K562 (cell line): ENCODE data around the gene MYH9. TPM values are rescaled to one million over a fixed set of nuclear protein-coding genes. Genes with fewer than 3 reads are reported as not detected.

Experiments
- ATF4 ChIP-seq: fragments of 450-650 bp; formaldehyde crosslinking; IDR thresholded peaks from 2 replicates; pipeline ENCODE4 v1.4.0; 2022; ENCODE audit warnings: mild to moderate bottlenecking, moderate library complexity
- DIDO1 ChIP-seq: fragments of 450-650 bp; IDR thresholded peaks from 2 replicates; pipeline ENCODE4 v1.6.1; 2016; ENCODE audit warnings: low read depth, missing biosample characterization, missing genetic modification characterization
- E2F1 ChIP-seq: sonication (generic); formaldehyde crosslinking; IDR thresholded peaks from 2 replicates; pipeline ENCODE4 v1.8.1; 2023; ENCODE audit warnings: mild to moderate bottlenecking, missing genetic modification reagents, moderate library complexity
- FOXO4 ChIP-seq: fragments of 450-650 bp; formaldehyde crosslinking; IDR thresholded peaks from 2 replicates; pipeline ENCODE4 v1.4.0; 2020; ENCODE audit warnings: mild to moderate bottlenecking, moderate library complexity
- SMARCB1 ChIP-seq: IDR thresholded peaks from 2 replicates; pipeline ENCODE4 v1.6.1; 2011; ENCODE audit warnings: improper control_type of control experiment, low read depth; ENCODE audit not compliant: insufficient read length
- TAF9B ChIP-seq: fragments of 450-650 bp; IDR thresholded peaks from 2 replicates; pipeline ENCODE4 v1.6.1; 2018; ENCODE audit warnings: mild to moderate bottlenecking; ENCODE audit not compliant: partially characterized antibody
- THRAP3 ChIP-seq: fragments of 450-650 bp; IDR thresholded peaks from 2 replicates; pipeline ENCODE4 v1.6.1; 2016; ENCODE audit warnings: mild to moderate bottlenecking, inconsistent platforms, borderline replicate concordance
- ZBTB11 ChIP-seq, 3 experiments: fragments of 200-800 bp in 1 of 3; fragments of 250-450 bp in 1 of 3; fragments of 450-650 bp in 1 of 3; sonication (Bioruptor Pico) in 1 of 3; sonication (Bioruptor generic) in 1 of 3; formaldehyde crosslinking in 1 of 3; IDR thresholded peaks; 2 replicates each; pipeline versions ENCODE4 v1.6.1 to v1.8.0; 2016 to 2022; ENCODE audit warnings: mild to moderate bottlenecking in 2 of 3, missing genetic modification characterization in 2 of 3, missing compliant biosample characterization in 1 of 3, moderate library complexity in 1 of 3
- ZBTB12 ChIP-seq: fragments of 250-450 bp; sonication (Bioruptor Pico); IDR thresholded peaks from 2 replicates; pipeline ENCODE4 v1.4.0; 2020
- ZBTB43 ChIP-seq: sonication (generic); formaldehyde crosslinking; IDR thresholded peaks from 2 replicates; pipeline ENCODE4 v1.8.0; 2023; ENCODE audit warnings: mild to moderate bottlenecking, missing genetic modification reagents
- ZFP91 ChIP-seq: sonication (generic); formaldehyde crosslinking; IDR thresholded peaks from 2 replicates; pipeline ENCODE4 v1.8.0; 2022; ENCODE audit warnings: mild to moderate bottlenecking, missing genetic modification reagents
- polyA plus RNA-seq, 8 experiments: library from polyadenylated mRNA; depleted of rRNA in 4 of 8; stranded (reverse) in 5 of 8; unstranded in 3 of 8; fragments of >200 nt; fragmentation: Nextera tagmentation in 2 of 8; fragmentation: Illumina TruSeq in 1 of 8; extraction: Ambion mirVana in 2 of 8; extraction: Trizol in 1 of 8; gene quantifications; 2 replicates each; pipeline versions ENCODE4 v1.2.1 to v1.2.3, GENCODE V29; 2011 to 2014; ENCODE audit warnings: inconsistent platforms in 1 of 8, missing spikeins in 1 of 8
- total RNA-seq, 7 experiments: library from RNA; depleted of rRNA in 6 of 7; stranded (reverse); fragments of >200 nt in 6 of 7; fragmentation: Illumina TruSeq in 2 of 7; extraction: Trizol in 2 of 7; gene quantifications; 2 replicates each; pipeline versions ENCODE4 v1.2.1 to v1.2.3, GENCODE V29; 2011 to 2021; ENCODE audit warnings: low replicate concordance in 1 of 7

Gene MYH9
- total and polyA plus RNA-seq, 9 of the 15 experiments (the other 6 are each of a cell fraction or from before 2014, with no cell fraction given), result 0.71 to 111 (median 24.6) TPM

GRCh38 chr22:36425977-36426523 is 38.3 kb upstream of the MYH9 start (continued):
- TF ChIP-seq ZBTB11 (CRISPR knock-in tag; IDR thresholded peaks at IDR 0.05) (no peak), TAF9B (peak; percentile 56), ZBTB43 (CRISPR knock-in tag) (no peak), DIDO1 (tag) (no peak), E2F1 (no peak), ZFP91 (CRISPR knock-in tag) (no peak), SMARCB1 (no peak), FOXO4 (no peak), THRAP3 (0 out of 2 replicates have a peak, but pooled peaks have one; percentile 33), ZBTB12 (CRISPR knock-in tag) (no peak), ATF4 (no peak)
